Measurements from ENCODE around the gene CXCR2. TPM values are rescaled to one million over a fixed set of nuclear protein-coding genes. Genes with fewer than 3 reads are reported as not detected.

The CXCR2 gene
- total RNA-seq: 1 to 10 TPM in 1 of 2 donors, under 1 TPM in 1; 0.47 to 1.3 TPM
- polyA plus RNA-seq: 1 to 10 TPM in 1 of 2 donors, under 1 TPM in 1; 0.60 to 1.8 TPM

- no peak within 1 kb of the TSS for H3K27ac ChIP-seq (ENCODE audit: low read depth in 1 of 2, low read length in 2 of 2)
- H3K9me3 ChIP-seq (ENCODE audit: control insufficient read depth in 4 of 4, low read length in 3 of 4): no peaks in the 10 kb centered on the region
- DNase-seq (ENCODE audit: low spot score): no peak
- 61% methylated on average over 8 of the region's 8 CpGs for WGBS
- no peaks in the 10 kb centered on the region for H3K36me3 ChIP-seq (ENCODE audit: control insufficient read depth in 4 of 4, insufficient read depth in 3 of 4, low read depth in 1 of 4, low read length in 3 of 4)
- no peaks in the 10 kb centered on the region for H3K4me1 ChIP-seq (ENCODE audit: control insufficient read depth in 4 of 4, insufficient read depth in 4 of 4, low read length in 3 of 4)
- H3K4me3 ChIP-seq (ENCODE audit: low read depth in 1 of 3, low read length in 3 of 3): no peak within 1 kb of the TSS
- H3K9ac ChIP-seq (ENCODE audit: low read depth in 1 of 2, low read length in 2 of 2): no peak within 1 kb of the TSS
- peaks cover 0 to 3% (median 0%) of the 10 kb centered on the region in 4 donors for H3K27me3 ChIP-seq (ENCODE audit: control insufficient read depth in 4 of 4, insufficient read depth in 4 of 4, low read length in 3 of 4)
- TF ChIP-seq CTCF (IDR thresholded peaks at IDR 0.05; ENCODE audit: low read depth, low read length, missing input control) (no peak), SP1 (IDR thresholded peaks at IDR 0.05) (no peak), FOXA1 (IDR thresholded peaks at IDR 0.05) (no peak), GABPA (IDR thresholded peaks at IDR 0.05 in 1 of 2, conservative IDR thresholded peaks at IDR 0.05 in 1 of 2) (no peak), NR2F2 (IDR thresholded peaks at IDR 0.05) (no peak)
These were observed at the start of gene CXCR2 for GRCh38 chr2:218125626-218126080. Gene CXCR2, plus strand, starts transcription at chr2:218126028. Its CDS starts 8,774 bp downstream, at chr2:218134802.

- Histone ChIP-seq H3K27ac (ENCODE audit: low read depth in 1 of 2, low read length in 2 of 2) (no peak overlapping the region), H3K9me3 (ENCODE audit: control insufficient read depth in 4 of 4, low read length in 3 of 4) (no peaks in the 10 kb centered on the region), H3K4me1 (ENCODE audit: control insufficient read depth in 4 of 4, insufficient read depth in 4 of 4, low read length in 3 of 4) (no peaks in the 10 kb centered on the region), H3K4me3 (ENCODE audit: low read depth in 1 of 3, low read length in 3 of 3) (no peak overlapping the region), H3K36me3 (ENCODE audit: control insufficient read depth in 4 of 4, insufficient read depth in 3 of 4, low read depth in 1 of 4, low read length in 3 of 4) (no peaks in the 10 kb centered on the region), H3K9ac (ENCODE audit: low read depth in 1 of 2, low read length in 2 of 2) (no peak overlapping the region), H3K27me3 (ENCODE audit: control insufficient read depth in 4 of 4, insufficient read depth in 4 of 4, low read length in 3 of 4) (no peaks in the 10 kb centered on the region)
- DNase-seq (ENCODE audit: low spot score): no peak
- WGBS: 82% methylated on average over 9 of the region's 9 CpGs
- TF ChIP-seq SP1 (IDR thresholded peaks at IDR 0.05) (no peak), HNF4A (conservative IDR thresholded peaks at IDR 0.05) (no peak), ZBTB33 (IDR thresholded peaks at IDR 0.05) (no peak), NR2F2 (IDR thresholded peaks at IDR 0.05) (no peak), RXRA (IDR thresholded peaks at IDR 0.05) (no peak), JUND (IDR thresholded peaks at IDR 0.05) (no peak), EGR1 (IDR thresholded peaks at IDR 0.05; ENCODE audit: low read depth in 2 of 2) (no peak), RAD21 (IDR thresholded peaks at IDR 0.05) (no peak), HNF4G (IDR thresholded peaks at IDR 0.05) (no peak), MAX (IDR thresholded peaks at IDR 0.05) (no peak), FOXA1 (IDR thresholded peaks at IDR 0.05) (no peak), CTCF (IDR thresholded peaks at IDR 0.05; ENCODE audit: low read depth, low read length, missing input control) (no peak), YY1 (IDR thresholded peaks at IDR 0.05) (no peak)
These were observed 48.2 kb upstream of the CXCR2 start for GRCh38 chr2:218077464-218078216.
